GM23248 (cell line): Measurements from ENCODE around the gene PRICKLE2. TPM values are rescaled to one million over a fixed set of nuclear protein-coding genes. Genes with fewer than 3 reads are reported as not detected.

Experiments
- DNase-seq: peaks from one replicate; pipeline ENCODE4 v3.0.0-alpha.2; 2015
- H2AFZ ChIP-seq: fragments of 200-600 bp; sonication (generic); 2 replicates; pipeline ENCODE4 v1.6.1; 2016; ENCODE audit warnings: antibody characterized with exemption
- H3F3A ChIP-seq: fragments of 200-600 bp; sonication (generic); 2 replicates; pipeline ENCODE4 v1.6.1; 2016; ENCODE audit warnings: mild to moderate bottlenecking, antibody characterized with exemption, mixed run types; ENCODE audit not compliant: insufficient read depth
- H3K27ac ChIP-seq: fragments of 200-600 bp; sonication (generic); 2 replicates; pipeline ENCODE4 v1.5.1; 2016; ENCODE audit warnings: mild to moderate bottlenecking
- H3K27me3 ChIP-seq: fragments of 200-600 bp; sonication (generic); replicated peaks from 2 replicates; pipeline ENCODE4 v1.6.1; 2016; ENCODE audit warnings: mild to moderate bottlenecking; ENCODE audit not compliant: insufficient read depth
- H3K36me3 ChIP-seq: fragments of 200-600 bp; sonication (generic); 2 replicates; pipeline ENCODE4 v1.6.1; 2016; ENCODE audit warnings: low read depth, mild to moderate bottlenecking
- H3K4me1 ChIP-seq: fragments of 200-600 bp; sonication (generic); 2 replicates; pipeline ENCODE4 v1.6.1; 2016; ENCODE audit warnings: mild to moderate bottlenecking; ENCODE audit not compliant: insufficient read depth
- H3K4me2 ChIP-seq: fragments of 200-600 bp; sonication (generic); one replicate; pipeline ENCODE4 v1.6.1; 2016; ENCODE audit warnings: mild to moderate bottlenecking; ENCODE audit not compliant: unreplicated experiment
- H3K4me3 ChIP-seq: fragments of 200-600 bp; sonication (generic); 2 replicates; pipeline ENCODE4 v1.5.1; 2016; ENCODE audit warnings: mild to moderate bottlenecking
- H3K79me2 ChIP-seq: fragments of 200-600 bp; sonication (generic); 2 replicates; pipeline ENCODE4 v1.6.1; 2016; ENCODE audit warnings: mild to moderate bottlenecking; ENCODE audit not compliant: insufficient read depth
- H3K9ac ChIP-seq: fragments of 200-600 bp; sonication (generic); 2 replicates; pipeline ENCODE4 v1.6.1; 2016; ENCODE audit warnings: mild to moderate bottlenecking
- H3K9me2 ChIP-seq: fragments of 200-600 bp; sonication (generic); 2 replicates; pipeline ENCODE4 v1.6.1; 2016; ENCODE audit warnings: mixed run types, mild to moderate bottlenecking, moderate library complexity; ENCODE audit not compliant: insufficient read depth
- H3K9me3 ChIP-seq: fragments of 200-600 bp; sonication (generic); one replicate; pipeline ENCODE4 v1.6.1; 2017; ENCODE audit warnings: low read depth
- H4K20me1 ChIP-seq: fragments of 200-600 bp; sonication (generic); 2 replicates; pipeline ENCODE4 v1.6.0; 2016; ENCODE audit not compliant: insufficient read depth
- EZH2 ChIP-seq: fragments of 200-600 bp; sonication (generic); IDR thresholded peaks from 2 replicates; pipeline ENCODE4 v1.6.1; 2018; ENCODE audit warnings: antibody characterized with exemption, mild to moderate bottlenecking; ENCODE audit not compliant: insufficient read depth, poor library complexity, severe bottlenecking
- EZH2phosphoT487 ChIP-seq: fragments of 200-600 bp; sonication (generic); IDR thresholded peaks from 2 replicates; pipeline ENCODE4 v1.6.1; 2018; ENCODE audit warnings: antibody characterized with exemption, moderate library complexity, mild to moderate bottlenecking, low read depth; ENCODE audit not compliant: insufficient read depth
- WGBS, 2 experiments: methylation state at CpG; one replicate each; pipeline ENCODE4 v1.1.6; 2015 to 2017; ENCODE audit warnings: low lambda C conversion rate in 2 of 2, low coverage in 1 of 2; ENCODE audit errors: missing lambda C conversion rate in 2 of 2; 5-methylcytosine and 5-hydroxymethylcytosine counted together
- in situ Hi-C: fragments of 300-500 bp; cut with MboI; formaldehyde crosslinking; loops from 2 replicates; pipeline ENCODE4 v1.15.0; 2020
- polyA plus RNA-seq: library from polyadenylated mRNA; unstranded; fragments of >200 nt; fragmentation: Nextera tagmentation; extraction: Ambion mirVana; gene quantifications from 2 replicates; pipeline ENCODE4 v1.2.1, GENCODE V29; 2016
- total RNA-seq: library from RNA; depleted of rRNA; stranded (reverse); fragments of >200 nt; shearing (Covaris generic); gene quantifications from 2 replicates; pipeline ENCODE4 v1.2.3, GENCODE V29; 2014

The PRICKLE2 gene
- total and polyA plus RNA-seq, 2 experiments from 2014 or later: 7.3 to 19.6 TPM

- Histone ChIP-seq H3K4me2 (no peak overlapping the region), H3K9ac (no peak overlapping the region), H3F3A (peaks cover 13% of the 10 kb centered on the region), H3K9me2 (no peaks in the 10 kb centered on the region), H3K36me3 (peaks cover 33% of the 10 kb centered on the region), H2AFZ (no peak overlapping the region), H3K9me3 (no peaks in the 10 kb centered on the region), H3K4me1 (peaks cover 7% of the 10 kb centered on the region; the same call in 1 of the 2 replicates), H3K4me3 (no peak overlapping the region), H3K79me2 (peaks cover 36% of the 10 kb centered on the region; the same call in 1 of the 2 replicates), H3K27me3 (no peaks in the 10 kb centered on the region), H4K20me1 (no peaks in the 10 kb centered on the region), H3K27ac (no peak overlapping the region)
- 96 to 98% methylated on average over 17 of the region's 17 CpGs for WGBS, 2 experiments
- in situ Hi-C loops: no loop called here
- TF ChIP-seq EZH2 (no peak), EZH2phosphoT487 (no peak)
- DNase-seq: no peak
Measured at GRCh38 chr3:64157150-64158035, 67.9 kb downstream of the PRICKLE2 start.

- H3F3A ChIP-seq: peaks cover 20% of the 10 kb centered on the region
- in situ Hi-C loops: no loop called here
- no peak overlapping the region for H3K9ac ChIP-seq
- peaks cover 8% of the 10 kb centered on the region for H3K4me1 ChIP-seq
- peaks cover 40% of the 10 kb centered on the region for H3K36me3 ChIP-seq
- no peaks in the 10 kb centered on the region for H3K9me2 ChIP-seq
- H3K4me2 ChIP-seq: no peak overlapping the region
- no peak overlapping the region for H2AFZ ChIP-seq
- H3K79me2 ChIP-seq: peaks cover 24% of the 10 kb centered on the region; the same call in 1 of the 2 replicates
- H3K27me3 ChIP-seq: no peaks in the 10 kb centered on the region
- TF ChIP-seq EZH2phosphoT487 (no peak), EZH2 (no peak)
- 75 to 85% methylated on average over 3 of the region's 3 CpGs for WGBS, 2 experiments
- H3K9me3 ChIP-seq: no peaks in the 10 kb centered on the region
- no peaks in the 10 kb centered on the region for H4K20me1 ChIP-seq
- DNase-seq: no peak
- H3K27ac ChIP-seq: no peak overlapping the region
- no peak overlapping the region for H3K4me3 ChIP-seq
Measured at GRCh38 chr3:64155328-64155727, 69.9 kb downstream of the PRICKLE2 start.

- WGBS, 2 experiments: 98 to 99% methylated on average over 9 of the region's 9 CpGs
- Histone ChIP-seq H4K20me1 (no peaks in the 10 kb centered on the region), H3K9ac (no peak overlapping the region), H3K4me3 (no peak overlapping the region), H3K4me1 (peaks cover 8% of the 10 kb centered on the region), H2AFZ (no peak overlapping the region), H3K4me2 (no peak overlapping the region), H3K9me2 (no peaks in the 10 kb centered on the region), H3K36me3 (peaks cover 38% of the 10 kb centered on the region), H3K27ac (no peak overlapping the region), H3F3A (peaks cover 20% of the 10 kb centered on the region), H3K9me3 (no peaks in the 10 kb centered on the region), H3K27me3 (no peaks in the 10 kb centered on the region), H3K79me2 (peaks cover 16% of the 10 kb centered on the region)
- TF ChIP-seq EZH2 (no peak), EZH2phosphoT487 (no peak)
- DNase-seq: no peak
- in situ Hi-C loops: no loop called here
Measured at GRCh38 chr3:64152676-64153466, 72.4 kb downstream of the PRICKLE2 start.

- Histone ChIP-seq H3K9ac (no peak overlapping the region), H3K9me3 (no peaks in the 10 kb centered on the region), H2AFZ (no peak overlapping the region), H3K36me3 (peaks cover 38% of the 10 kb centered on the region), H3K4me3 (no peak overlapping the region), H3K9me2 (no peaks in the 10 kb centered on the region), H3F3A (peaks cover 20% of the 10 kb centered on the region), H3K4me2 (no peak overlapping the region), H3K27ac (peak overlapping the region; percentile 26; the same call in 1 of the 2 replicates), H4K20me1 (no peaks in the 10 kb centered on the region), H3K27me3 (no peaks in the 10 kb centered on the region), H3K79me2 (peaks cover 16% of the 10 kb centered on the region), H3K4me1 (peaks cover 8% of the 10 kb centered on the region)
- TF ChIP-seq EZH2phosphoT487 (no peak), EZH2 (no peak)
- peak; percentile 78 for DNase-seq
- WGBS, 2 experiments: 72 to 82% methylated on average over 2 of the region's 2 CpGs
- in situ Hi-C loops: no loop called here
Measured at GRCh38 chr3:64152086-64152485, 73.2 kb downstream of the PRICKLE2 start.
